HG02623 (cell line): ENCODE data around the gene IFNL3.
"Not testable (repeated sequence)": the region's sequence is repeated elsewhere in the genome, so short reads cannot be mapped to it uniquely, and the experiment has no call there.

ENCODE experiments used
- ATAC-seq: cut with Tn5 transposase; IDR thresholded peaks from one replicate; pipeline ENCODE4 v1.9.1; 2021; ENCODE audit warnings: moderate library complexity; ENCODE audit not compliant: unreplicated experiment

The IFNL3 gene

GRCh38 chr19:39253374-39254149 lies 8.8 kb upstream of the IFNL3 start:
- ATAC-seq: no peak

- no peak for ATAC-seq
These were observed 7.7 kb upstream of the IFNL3 start for GRCh38 chr19:39252458-39252857.

- no peak for ATAC-seq
These were observed 7.0 kb upstream of the IFNL3 start for GRCh38 chr19:39251846-39252245.

GRCh38 chr19:39251081-39251480 lies 6.3 kb upstream of the IFNL3 start:
- ATAC-seq: no peak

GRCh38 chr19:39248806-39249205 lies 4.0 kb upstream of the IFNL3 start, which contains the start of gene IFNL4:
TSS of gene IFNL4 (minus strand) at chr19:39248856.
- ATAC-seq: no peak

GRCh38 chr19:39247701-39248664 lies 3.2 kb upstream of the IFNL3 start:
- no peak for ATAC-seq

- ATAC-seq: no peak
These were observed 2.3 kb upstream of the IFNL3 start for GRCh38 chr19:39246951-39247669.

GRCh38 chr19:39245166-39245565 lies 360 bp upstream of the IFNL3 start:
- ATAC-seq: not testable (repeated sequence)

- not testable (repeated sequence) for ATAC-seq
These were observed 1.1 kb downstream of the IFNL3 start for GRCh38 chr19:39243741-39244140.

- no peak for ATAC-seq
These were observed 4.4 kb downstream of the IFNL3 start for GRCh38 chr19:39240421-39240820.

GRCh38 chr19:39238944-39239343 lies 5.9 kb downstream of the IFNL3 start:
- ATAC-seq: no peak

- ATAC-seq: no peak
These were observed 6.6 kb downstream of the IFNL3 start for GRCh38 chr19:39238209-39238608.

GRCh38 chr19:39237200-39238184 lies 7.3 kb downstream of the IFNL3 start:
- no peak for ATAC-seq

GRCh38 chr19:39236527-39236926 lies 8.3 kb downstream of the IFNL3 start:
- ATAC-seq: no peak

- ATAC-seq: no peak
These were observed 12.1 kb downstream of the IFNL3 start for GRCh38 chr19:39232708-39233107.

GRCh38 chr19:39230096-39230764 lies 14.6 kb downstream of the IFNL3 start:
- no peak for ATAC-seq

GRCh38 chr19:39224910-39225309 lies 19.9 kb downstream of the IFNL3 start:
- no peak for ATAC-seq

GRCh38 chr19:39223703-39224279 lies 21.0 kb downstream of the IFNL3 start:
- ATAC-seq: no peak

- not testable (repeated sequence) for ATAC-seq
These were observed 25.7 kb downstream of the IFNL3 start for GRCh38 chr19:39219108-39219507.
